Natural killer cell (primary cell): ENCODE results near the gene BMPR1A. TPM values are rescaled to one million over a fixed set of nuclear protein-coding genes. Genes with fewer than 3 reads are reported as not detected.

Experiments used
- ATAC-seq, 3 donors: fragments of 150-1000 bp in 2 of 3; fragments of 200-7000 bp in 1 of 3; cut with Tn5 transposase; 1 replicate in 1 of 3; 2 replicates in 2 of 3; pipeline ENCODE4 v1.10.0; 2021; ENCODE audit warnings: mild to moderate bottlenecking in 2 of 3, moderate library complexity in 2 of 3
- DNase-seq, 2 donors: peaks; one replicate each; pipeline versions ENCODE4 v3.0.0 to v3.0.0-alpha.2; 2013 to 2021; ENCODE audit warnings: mixed read lengths in 1 of 2
- H3K27ac ChIP-seq: one replicate; pipeline ENCODE4 v1.5.1; 2013; ENCODE audit warnings: mild to moderate bottlenecking, low read length
- H3K27me3 ChIP-seq: one replicate; pipeline ENCODE4 v1.6.1; 2013; ENCODE audit warnings: low read length; ENCODE audit not compliant: control insufficient read depth, insufficient read depth
- H3K36me3 ChIP-seq: one replicate; pipeline ENCODE4 v1.6.1; 2013; ENCODE audit warnings: low read length; ENCODE audit not compliant: control insufficient read depth, insufficient read depth
- H3K4me1 ChIP-seq: one replicate; pipeline ENCODE4 v1.6.1; 2013; ENCODE audit warnings: low read length; ENCODE audit not compliant: control insufficient read depth, insufficient read depth
- H3K4me3 ChIP-seq: one replicate; pipeline ENCODE4 v1.5.1; 2013; ENCODE audit warnings: low read length
- H3K9me3 ChIP-seq: one replicate; pipeline ENCODE4 v1.6.1; 2013; ENCODE audit warnings: low read length; ENCODE audit not compliant: control insufficient read depth, insufficient read depth
- H3K27ac Mint-ChIP-seq, 2 donors: one replicate each; pipeline ENCODE4 v1.8.0; 2022; ENCODE audit warnings: mild to moderate bottlenecking in 2 of 2, mixed read lengths in 2 of 2, moderate library complexity in 1 of 2
- H3K27me3 Mint-ChIP-seq, 2 donors: one replicate each; pipeline ENCODE4 v1.8.0; 2022; ENCODE audit warnings: low read depth in 2 of 2, mixed read lengths in 2 of 2
- H3K36me3 Mint-ChIP-seq: one replicate; pipeline ENCODE4 v1.8.0; 2022; ENCODE audit warnings: mixed read lengths
- H3K4me1 Mint-ChIP-seq, 2 donors: one replicate each; pipeline ENCODE4 v1.8.0; 2022; ENCODE audit warnings: mixed read lengths in 2 of 2
- H3K4me3 Mint-ChIP-seq: one replicate; pipeline ENCODE4 v1.8.0; 2022; ENCODE audit warnings: mild to moderate bottlenecking, moderate library complexity, mixed read lengths
- H3K9me3 Mint-ChIP-seq, 2 donors: one replicate each; pipeline ENCODE4 v1.8.0; 2022; ENCODE audit warnings: mixed read lengths in 2 of 2
- CTCF ChIP-seq: fragments of 200-600 bp; IDR thresholded peaks from one replicate; pipeline ENCODE4 v1.8.0; 2022; ENCODE audit warnings: antibody characterized with exemption
- WGBS: methylation state at CpG from one replicate; pipeline ENCODE4 v1.1.7; 2013; ENCODE audit warnings: missing lambda C conversion rate; ENCODE audit not compliant: insufficient coverage; 5-methylcytosine and 5-hydroxymethylcytosine counted together
- intact Hi-C: fragments of 100-400 bp; cut with micrococcal nuclease; formaldehyde crosslinking; loops from one replicate; pipeline ENCODE4 v1.14.2; 2022
- total RNA-seq, 4 donors: library from RNA; stranded (reverse); fragments of 120-200 nt in 1 of 4; gene quantifications; one replicate each; pipeline versions ENCODE4 v1.2.3 to v1.2.4, GENCODE V29; 2013 to 2022

Gene BMPR1A
- total RNA-seq, 3 donors from 2014 or later (not counting 1 experiment from before 2014, with no cell fraction given) = 5.5 to 8.1 (median 7.7) TPM

- Mint-ChIP-seq H3K9me3 (no peaks in the 10 kb centered on the region), H3K27me3 (no peaks in the 10 kb centered on the region), H3K4me3 (no peak overlapping the region), H3K27ac (no peak overlapping the region), H3K36me3 (no peaks in the 10 kb centered on the region), H3K4me1 (peaks cover 5 to 13% of the 10 kb centered on the region in 2 donors)
- H3K4me1 ChIP-seq = no peaks in the 10 kb centered on the region
- no peaks in the 10 kb centered on the region for H3K27me3 ChIP-seq
- ATAC-seq (no peak), DNase-seq (peak in 1 of 2 donors; percentile 2)
- no peaks in the 10 kb centered on the region for H3K36me3 ChIP-seq
- 46% methylated on average over 1 of the region's 1 CpG for WGBS
- no peak overlapping the region for H3K4me3 ChIP-seq
- H3K9me3 ChIP-seq = no peaks in the 10 kb centered on the region
- no peak overlapping the region for H3K27ac ChIP-seq
- no peak for TF ChIP-seq CTCF
- intact Hi-C loops = no loop called here
Observed at GRCh38 chr10:86798611-86799010, 42.2 kb downstream of the BMPR1A start.

GRCh38 chr10:86799188-86799845 lies 42.9 kb downstream of the BMPR1A start:
- no peaks in the 10 kb centered on the region for H3K27me3 ChIP-seq
- intact Hi-C loops = no loop called here
- H3K36me3 Mint-ChIP-seq = no peaks in the 10 kb centered on the region
- H3K9me3 Mint-ChIP-seq = no peaks in the 10 kb centered on the region
- peaks cover 5 to 13% of the 10 kb centered on the region in 2 donors for H3K4me1 Mint-ChIP-seq
- no peak overlapping the region for H3K27ac ChIP-seq
- no peaks in the 10 kb centered on the region for H3K4me1 ChIP-seq
- H3K27ac Mint-ChIP-seq = no peak overlapping the region
- H3K4me3 ChIP-seq = no peak overlapping the region
- H3K4me3 Mint-ChIP-seq = no peak overlapping the region
- H3K9me3 ChIP-seq = no peaks in the 10 kb centered on the region
- ATAC-seq (no peak), DNase-seq (no peak)
- TF ChIP-seq CTCF = no peak
- WGBS = no CpG with 5 or more reads among the region's 8 CpGs
- no peaks in the 10 kb centered on the region for H3K36me3 ChIP-seq
- H3K27me3 Mint-ChIP-seq = no peaks in the 10 kb centered on the region

- no peaks in the 10 kb centered on the region for H3K36me3 Mint-ChIP-seq
- no peak overlapping the region for H3K27ac Mint-ChIP-seq
- peaks cover 5 to 13% of the 10 kb centered on the region in 2 donors for H3K4me1 Mint-ChIP-seq
- WGBS = 93% methylated on average over 5 of the region's 5 CpGs
- Histone ChIP-seq H3K9me3 (no peaks in the 10 kb centered on the region), H3K36me3 (no peaks in the 10 kb centered on the region), H3K27ac (no peak overlapping the region), H3K4me3 (no peak overlapping the region), H3K4me1 (no peaks in the 10 kb centered on the region), H3K27me3 (no peaks in the 10 kb centered on the region)
- no peak for DNase-seq
- H3K4me3 Mint-ChIP-seq = no peak overlapping the region
- ATAC-seq = no peak
- H3K27me3 Mint-ChIP-seq = no peaks in the 10 kb centered on the region
- no peak for TF ChIP-seq CTCF
- intact Hi-C loops = no loop called here
- no peaks in the 10 kb centered on the region for H3K9me3 Mint-ChIP-seq
Observed at GRCh38 chr10:86801995-86802394, 45.6 kb downstream of the BMPR1A start.
